Colonic mucosa (tissue), 4 donors: Measurements from ENCODE around the gene EML1. TPM values are rescaled to one million over a fixed set of nuclear protein-coding genes. Genes with fewer than 3 reads are reported as not detected.
"Not testable (repeated sequence)": the region's sequence is repeated elsewhere in the genome, so short reads cannot be mapped to it uniquely, and the experiment has no call there.

Experiments used
- DNase-seq: peaks from one replicate; pipeline ENCODE4 v3.0.0-alpha.2; 2020
- H3K27ac ChIP-seq: fragments of 200-600 bp; one replicate; pipeline ENCODE4 v1.8.0; 2021
- H3K27me3 ChIP-seq: fragments of 200-600 bp; one replicate; pipeline ENCODE4 v1.8.0; 2021
- H3K36me3 ChIP-seq: fragments of 200-600 bp; one replicate; pipeline ENCODE4 v1.8.0; 2021
- H3K4me1 ChIP-seq: fragments of 200-600 bp; one replicate; pipeline ENCODE4 v1.8.0; 2021; ENCODE audit warnings: mild to moderate bottlenecking
- H3K4me3 ChIP-seq: fragments of 200-600 bp; one replicate; pipeline ENCODE4 v1.8.0; 2021
- H3K9ac ChIP-seq, 2 donors: one replicate each; pipeline ENCODE4 v1.7.0; 2013; ENCODE audit warnings: control low read depth in 2 of 2, low read depth in 2 of 2, low read length in 2 of 2
- H3K9me3 ChIP-seq: fragments of 200-600 bp; one replicate; pipeline ENCODE4 v1.8.0; 2021
- CTCF ChIP-seq: fragments of 200-600 bp; IDR thresholded peaks from one replicate; pipeline ENCODE4 v1.8.0; 2022; ENCODE audit warnings: antibody characterized with exemption, mild to moderate bottlenecking
- intact Hi-C: fragments of 100-400 bp; cut with DNase I; formaldehyde crosslinking; loops from one replicate; pipeline ENCODE4 v1.14.1; 2022
- total RNA-seq, 2 donors: library from RNA; stranded (reverse); fragmentation: NEBNext Ultra II Directional in 1 of 2; extraction: Animal tissue kit (Norgen Biotek cat#: 25700) in 1 of 2; gene quantifications; one replicate each; pipeline ENCODE4 v1.2.1, GENCODE V29; 2021
- donor health status: healthy.
- donor health status: DM: no; HTN: no; CAD: no.
- donor health status: DM: no; HTN: no; CAD: no.

EML1 gene
- total RNA-seq, 2 donors from 2014 or later = 3.6 to 14.2 TPM

- DNase-seq = no peak
- H3K4me1 ChIP-seq = no peaks in the 10 kb centered on the region
- H3K9ac ChIP-seq = no peak overlapping the region
- no peak overlapping the region for H3K27ac ChIP-seq
- H3K27me3 ChIP-seq = no peaks in the 10 kb centered on the region
- H3K4me3 ChIP-seq = no peak overlapping the region
- no peaks in the 10 kb centered on the region for H3K36me3 ChIP-seq
- no peaks in the 10 kb centered on the region for H3K9me3 ChIP-seq
- intact Hi-C loops = no loop called here
- TF ChIP-seq CTCF = no peak
Observed at GRCh38 chr14:99758872-99759545, 34.2 kb upstream of the EML1 start.

- Histone ChIP-seq H3K27me3 (no peaks in the 10 kb centered on the region), H3K9ac (no peak overlapping the region), H3K36me3 (no peaks in the 10 kb centered on the region), H3K9me3 (no peaks in the 10 kb centered on the region), H3K4me1 (no peaks in the 10 kb centered on the region), H3K27ac (no peak overlapping the region), H3K4me3 (no peak overlapping the region)
- DNase-seq = no peak
- intact Hi-C loops = no loop called here
- no peak for TF ChIP-seq CTCF
Observed at GRCh38 chr14:99759546-99759925, 33.7 kb upstream of the EML1 start.

- DNase-seq = no peak
- no peak overlapping the region for H3K27ac ChIP-seq
- H3K9ac ChIP-seq = no peak overlapping the region
Observed at GRCh38 chr14:99760817-99761216, 32.4 kb upstream of the EML1 start.

GRCh38 chr14:99762911-99763310 lies 30.3 kb upstream of the EML1 start:
- H3K36me3 ChIP-seq, intact Hi-C loops, H3K9ac ChIP-seq, H3K4me3 ChIP-seq, H3K9me3 ChIP-seq, H3K4me1 ChIP-seq, H3K27me3 ChIP-seq, H3K27ac ChIP-seq, DNase-seq: not testable (repeated sequence)

More at GRCh38 chr14:99760817-99761216, 32.4 kb upstream of the EML1 start:
- Histone ChIP-seq H3K4me1 (no peaks in the 10 kb centered on the region), H3K9me3 (no peaks in the 10 kb centered on the region), H3K36me3 (no peaks in the 10 kb centered on the region), H3K27me3 (no peaks in the 10 kb centered on the region), H3K4me3 (no peak overlapping the region)
- no peak for TF ChIP-seq CTCF
- intact Hi-C loops = no loop called here

GRCh38 chr14:99763527-99764221 lies 29.5 kb upstream of the EML1 start:
- no peak overlapping the region for H3K27ac ChIP-seq

More at GRCh38 chr14:99763527-99764221, 29.5 kb upstream of the EML1 start:
- H3K9me3 ChIP-seq = no peaks in the 10 kb centered on the region
- DNase-seq = no peak
- H3K9ac ChIP-seq = no peak overlapping the region
- H3K4me3 ChIP-seq = no peak overlapping the region
- intact Hi-C loops = no loop called here
- no peak for TF ChIP-seq CTCF
- H3K27me3 ChIP-seq = no peaks in the 10 kb centered on the region
- no peaks in the 10 kb centered on the region for H3K36me3 ChIP-seq
- H3K4me1 ChIP-seq = no peaks in the 10 kb centered on the region
